Measurements from ENCODE around the gene RCBTB2. TPM values are rescaled to one million over a fixed set of nuclear protein-coding genes. Genes with fewer than 3 reads are reported as not detected.

Gene RCBTB2
- total RNA-seq, 4 donors from 2014 or later = 1.7 to 9.1 (median 7.6) TPM

- Histone ChIP-seq H3K9me3 (no peaks in the 10 kb centered on the region), H3K36me3 (no peaks in the 10 kb centered on the region), H3K4me3 (no peak overlapping the region), H3K27me3 (no peaks in the 10 kb centered on the region), H3K4me1 (no peaks in the 10 kb centered on the region), H3K27ac (no peak overlapping the region)
- TF ChIP-seq CTCF (IDR thresholded peaks at IDR 0.05 in 4 of 5, conservative IDR thresholded peaks at IDR 0.05 in 1 of 5) = no peak
- no peak for TF ChIP-seq POLR2A (IDR thresholded peaks at IDR 0.05)
- ATAC-seq (no peak), DNase-seq (no peak)
- intact Hi-C loops (cut with DNase I; ENCODE audit: low total_unique reads) (no loop called here), in situ Hi-C loops (cut with MboI; ENCODE audit: low sequenced_read_pairs in 4 of 4) (no loop called here)
Observed at GRCh38 chr13:48485432-48485831, 47.4 kb downstream of the RCBTB2 start.

GRCh38 chr13:48483575-48483974 is 49.3 kb downstream of the RCBTB2 start:
- TF ChIP-seq CTCF (IDR thresholded peaks at IDR 0.05 in 4 of 5, conservative IDR thresholded peaks at IDR 0.05 in 1 of 5) = no peak
- no peak for TF ChIP-seq POLR2A (IDR thresholded peaks at IDR 0.05)
- Histone ChIP-seq H3K4me1 (no peaks in the 10 kb centered on the region), H3K27ac (no peak overlapping the region), H3K27me3 (no peaks in the 10 kb centered on the region), H3K9me3 (no peaks in the 10 kb centered on the region), H3K36me3 (peaks cover 0 to 16% of the 10 kb centered on the region in 2 donors), H3K4me3 (no peak overlapping the region)
- in situ Hi-C loops (cut with MboI; ENCODE audit: low sequenced_read_pairs in 4 of 4) = no loop called here
- no peak for DNase-seq
- no peak for ATAC-seq
- intact Hi-C loops (cut with DNase I; ENCODE audit: low total_unique reads) = no loop called here

- H3K4me1 ChIP-seq = no peaks in the 10 kb centered on the region
- intact Hi-C loops (cut with DNase I; ENCODE audit: low total_unique reads) = no loop called here
- TF ChIP-seq POLR2A (IDR thresholded peaks at IDR 0.05) (no peak), CTCF (IDR thresholded peaks at IDR 0.05 in 4 of 5, conservative IDR thresholded peaks at IDR 0.05 in 1 of 5) (no peak)
- H3K9me3 ChIP-seq = no peaks in the 10 kb centered on the region
- H3K4me3 ChIP-seq = no peak overlapping the region
- DNase-seq = no peak
- no peaks in the 10 kb centered on the region for H3K27me3 ChIP-seq
- in situ Hi-C loops (cut with MboI; ENCODE audit: low sequenced_read_pairs in 4 of 4) = no loop called here
- H3K27ac ChIP-seq = no peak overlapping the region
- peaks cover 0 to 28% of the 10 kb centered on the region in 2 donors for H3K36me3 ChIP-seq
- ATAC-seq = no peak
Observed at GRCh38 chr13:48478391-48478790, 54.5 kb downstream of the RCBTB2 start.

GRCh38 chr13:48477191-48477855 is 55.6 kb downstream of the RCBTB2 start:
- no peaks in the 10 kb centered on the region for H3K9me3 ChIP-seq
- no peaks in the 10 kb centered on the region for H3K27me3 ChIP-seq
- DNase-seq (no peak), ATAC-seq (no peak)
- no peak overlapping the region for H3K4me3 ChIP-seq
- TF ChIP-seq POLR2A (IDR thresholded peaks at IDR 0.05) (no peak), CTCF (IDR thresholded peaks at IDR 0.05 in 4 of 5, conservative IDR thresholded peaks at IDR 0.05 in 1 of 5) (no peak)
- in situ Hi-C loops (cut with MboI; ENCODE audit: low sequenced_read_pairs in 4 of 4) = no loop called here
- H3K4me1 ChIP-seq = no peaks in the 10 kb centered on the region
- H3K27ac ChIP-seq = no peak overlapping the region
- intact Hi-C loops (cut with DNase I; ENCODE audit: low total_unique reads) = no loop called here
- H3K36me3 ChIP-seq = peaks cover 0 to 35% of the 10 kb centered on the region in 2 donors

- in situ Hi-C loops (cut with MboI; ENCODE audit: low sequenced_read_pairs in 4 of 4) = no loop called here
- Histone ChIP-seq H3K4me1 (no peaks in the 10 kb centered on the region), H3K4me3 (no peak overlapping the region), H3K36me3 (peaks cover 0 to 35% of the 10 kb centered on the region in 2 donors), H3K27ac (no peak overlapping the region), H3K9me3 (no peaks in the 10 kb centered on the region), H3K27me3 (no peaks in the 10 kb centered on the region)
- TF ChIP-seq CTCF (IDR thresholded peaks at IDR 0.05 in 4 of 5, conservative IDR thresholded peaks at IDR 0.05 in 1 of 5) (no peak), POLR2A (IDR thresholded peaks at IDR 0.05) (no peak)
- intact Hi-C loops (cut with DNase I; ENCODE audit: low total_unique reads) = no loop called here
- DNase-seq (no peak), ATAC-seq (no peak)
Observed at GRCh38 chr13:48476686-48477085, 56.2 kb downstream of the RCBTB2 start.

Measured in gastrocnemius medialis (tissue), 4 donors.